Putamen (tissue), 1 donor: ENCODE data around the gene FRY.
A peak's percentile ranks its signal among the peaks of the same experiment; 100 is the strongest.

Experiments
- DNase-seq: peaks from one replicate; pipeline ENCODE4 v3.0.0-alpha.2; 2016; ENCODE audit warnings: low spot score

The FRY gene

DNA sequence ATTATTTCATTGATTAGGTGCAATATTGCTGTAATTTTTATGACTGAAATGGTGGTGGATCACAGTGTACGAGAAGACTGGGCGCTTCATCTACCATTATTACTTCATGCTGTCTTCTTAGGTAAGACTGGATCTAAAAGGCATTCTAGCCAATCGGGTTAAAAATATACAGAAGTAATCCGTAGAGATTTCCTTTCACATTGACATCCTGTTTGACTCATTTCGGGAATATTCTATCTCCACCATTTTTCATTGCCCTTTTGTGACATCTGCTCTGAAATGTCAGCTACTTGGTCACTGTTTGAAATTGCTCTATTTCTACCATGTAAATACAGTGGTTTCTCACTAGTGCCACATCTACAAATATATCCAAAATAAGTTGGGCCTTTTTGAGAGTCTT, 193.3 kb downstream of the FRY start:
- DNase-seq = no peak

GRCh38 chr13:32225481-32225931, 193.9 kb downstream of the FRY start:
- DNase-seq = no peak

DNA sequence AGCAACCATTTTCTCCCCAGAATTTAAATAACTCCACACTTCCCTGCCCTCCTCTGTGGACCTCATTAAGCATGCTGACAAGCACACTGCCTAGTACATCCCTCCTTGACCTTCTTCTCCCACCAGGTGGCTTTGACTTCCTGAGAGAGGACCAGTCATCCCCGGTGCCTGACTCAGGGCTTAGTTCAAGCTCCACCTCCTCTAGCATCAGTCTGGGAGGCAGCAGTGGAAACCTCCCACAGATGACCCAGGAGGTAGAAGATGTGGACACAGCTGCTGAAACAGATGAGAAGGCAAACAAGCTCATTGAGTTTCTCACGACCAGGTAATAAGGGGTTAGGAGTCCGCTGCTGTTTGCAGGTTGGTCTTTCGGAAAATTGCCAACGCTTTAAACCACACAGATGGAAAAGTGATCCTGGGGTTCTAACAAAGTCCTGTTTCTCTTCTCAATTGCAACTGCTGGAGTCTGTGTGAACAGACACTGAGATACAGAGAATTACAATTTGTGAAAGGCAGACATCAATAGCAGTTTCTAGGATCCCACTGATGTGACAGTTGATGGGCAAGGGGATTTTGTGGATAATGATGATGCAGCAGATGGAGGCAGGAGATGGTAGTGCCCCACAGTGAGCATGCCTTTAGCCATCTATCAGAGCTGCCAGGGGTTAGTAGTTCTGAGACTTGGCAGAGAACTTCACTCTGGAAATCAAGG, 196.9 kb downstream of the FRY start:
- no peak for DNase-seq

- DNase-seq = no peak
These were observed 197.9 kb downstream of the FRY start for GRCh38 chr13:32229443-32229842.

- DNase-seq = no peak
These were observed 200.7 kb downstream of the FRY start for GRCh38 chr13:32232263-32232662.

GRCh38 chr13:32233062-32233461, 201.5 kb downstream of the FRY start:
- DNase-seq = no peak

GRCh38 chr13:32234914-32235313, 203.3 kb downstream of the FRY start:
- no peak for DNase-seq

DNA sequence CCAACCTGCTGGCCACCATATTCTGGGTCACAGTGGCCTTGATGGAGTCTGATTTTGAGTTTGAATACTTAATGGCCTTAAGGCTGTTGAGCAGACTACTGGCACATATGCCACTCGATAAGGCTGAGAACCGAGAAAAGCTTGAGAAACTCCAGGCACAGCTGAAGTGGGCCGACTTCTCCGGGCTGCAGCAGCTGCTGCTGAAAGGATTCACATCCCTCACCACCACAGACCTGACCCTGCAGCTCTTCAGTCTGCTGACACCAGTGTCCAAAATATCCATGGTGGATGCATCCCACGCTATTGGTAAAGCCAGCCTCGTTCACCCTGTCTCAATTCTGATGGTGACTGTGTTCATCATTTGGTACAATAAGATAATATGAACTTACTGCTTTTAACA, 206.1 kb downstream of the FRY start:
- DNase-seq = no peak

- no peak for DNase-seq
These were observed 212.1 kb downstream of the FRY start for GRCh38 chr13:32243695-32244094.

- DNase-seq = no peak
These were observed 214.0 kb downstream of the FRY start for GRCh38 chr13:32245555-32245954.

DNA sequence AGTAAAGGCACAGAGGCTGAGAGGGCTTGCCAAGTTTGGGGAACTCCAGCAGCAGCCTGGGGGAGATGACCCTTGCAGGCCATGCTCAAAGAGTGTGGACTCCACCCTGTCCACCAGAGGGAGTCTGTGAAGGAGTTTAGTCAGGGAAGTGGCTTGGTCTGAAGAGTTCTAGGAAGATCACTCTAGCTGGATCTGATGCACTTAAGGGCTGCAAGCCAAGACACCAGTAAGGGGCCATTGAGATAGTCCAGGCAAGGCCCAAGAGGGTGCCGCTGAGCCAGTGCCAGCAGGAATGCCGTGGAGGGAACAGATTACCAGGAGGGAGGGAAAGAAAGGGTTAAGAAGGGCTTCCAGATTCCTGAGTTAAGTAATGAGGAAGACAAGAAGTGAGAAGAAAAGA, 214.9 kb downstream of the FRY start:
- no peak for DNase-seq

GRCh38 chr13:32247887-32248286, 216.3 kb downstream of the FRY start:
- no peak for DNase-seq

DNA sequence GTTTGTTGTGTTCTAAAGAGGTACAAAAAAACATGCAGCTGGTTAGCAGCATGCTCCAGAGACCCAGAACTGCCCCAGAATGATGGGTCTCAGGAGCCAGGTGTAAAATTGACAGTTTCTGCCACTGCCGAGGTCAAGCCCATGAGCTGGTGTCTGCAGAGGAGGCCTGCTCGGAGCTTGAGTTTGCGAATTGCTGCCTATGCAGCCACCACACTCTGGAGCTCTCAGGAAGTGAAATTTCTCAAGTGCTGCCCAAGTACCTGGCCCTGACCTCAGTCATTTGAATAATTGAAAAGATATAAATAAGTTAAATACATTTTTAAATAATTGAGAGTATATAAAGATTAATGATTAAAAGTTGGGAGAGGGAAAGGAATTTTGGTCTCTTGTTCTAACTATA, 217.2 kb downstream of the FRY start:
- no peak for DNase-seq

DNA sequence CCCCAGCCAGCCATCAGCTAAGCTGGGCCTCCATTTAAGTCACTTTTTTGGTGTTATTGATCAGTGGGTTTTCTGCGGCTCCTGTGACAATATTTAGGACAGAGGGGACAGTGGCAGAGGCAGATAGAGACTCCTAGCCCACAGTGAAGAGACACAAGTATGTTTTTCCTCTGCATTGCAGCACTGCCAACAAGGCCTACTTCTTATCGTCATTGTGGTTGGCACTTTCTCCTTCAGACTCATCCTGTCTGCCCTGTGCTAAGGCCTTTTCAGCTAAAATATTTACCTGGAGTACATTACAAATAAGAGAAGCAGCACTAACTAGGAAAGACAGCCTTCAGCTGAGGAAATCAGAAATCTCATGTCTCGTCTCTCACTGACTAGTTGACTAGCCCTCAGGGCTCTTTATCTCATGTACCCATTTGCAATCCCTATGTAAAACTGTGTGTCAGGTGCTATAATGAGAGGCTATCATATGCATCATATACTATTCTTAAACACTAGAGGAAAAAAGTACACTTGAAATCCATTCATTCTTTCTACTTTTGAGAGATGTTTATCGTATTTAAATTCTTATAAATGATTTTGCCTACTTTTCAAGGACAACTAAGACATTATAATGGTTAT, 221.4 kb downstream of the FRY start:
- DNase-seq = no peak

DNA sequence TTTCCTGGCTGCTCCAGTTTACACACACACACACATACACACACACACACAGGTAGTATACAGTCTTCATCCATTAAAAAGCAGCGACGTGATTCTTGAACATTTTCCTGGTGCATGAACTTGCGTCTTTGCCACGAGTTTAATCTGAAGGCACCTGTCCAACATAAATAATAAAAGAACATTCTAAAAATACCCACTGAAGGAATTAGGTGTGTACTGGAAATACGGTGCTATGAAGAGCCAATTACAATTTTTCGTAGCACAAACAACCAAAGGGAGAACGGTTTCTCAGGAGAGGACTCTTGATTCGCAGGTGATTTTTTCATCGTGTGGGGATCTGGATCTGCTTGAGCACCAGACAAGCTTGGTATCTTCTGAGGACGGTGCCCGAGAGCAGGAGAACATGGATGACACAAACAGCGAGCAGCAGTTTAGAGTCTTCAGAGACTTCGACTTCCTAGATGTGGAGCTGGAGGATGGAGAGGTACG, 222.4 kb downstream of the FRY start:
- DNase-seq = no peak

- DNase-seq = no peak
These were observed 222.8 kb downstream of the FRY start for GRCh38 chr13:32254416-32254815.

- no peak for DNase-seq
These were observed 223.5 kb downstream of the FRY start for GRCh38 chr13:32254916-32255723.

DNA sequence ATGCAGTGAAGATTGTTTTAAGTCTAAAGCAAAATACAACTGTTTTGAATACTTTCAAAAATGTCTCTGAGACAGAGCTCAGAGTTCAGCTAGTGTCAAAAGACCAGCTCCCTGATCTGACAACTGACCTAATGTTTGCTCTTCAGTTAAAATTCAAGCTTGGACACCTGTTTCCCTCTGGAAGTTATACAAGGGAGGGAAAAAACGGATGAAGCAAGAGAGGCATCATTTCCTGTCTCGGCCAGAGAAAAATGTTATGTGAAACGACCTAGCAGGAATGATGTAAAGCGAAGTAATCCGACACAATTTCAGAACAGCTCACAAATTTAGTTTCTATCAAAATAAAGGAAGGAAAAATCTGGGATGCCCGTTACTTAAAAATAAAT, 224.1 kb downstream of the FRY start:
- DNase-seq = no peak

DNA sequence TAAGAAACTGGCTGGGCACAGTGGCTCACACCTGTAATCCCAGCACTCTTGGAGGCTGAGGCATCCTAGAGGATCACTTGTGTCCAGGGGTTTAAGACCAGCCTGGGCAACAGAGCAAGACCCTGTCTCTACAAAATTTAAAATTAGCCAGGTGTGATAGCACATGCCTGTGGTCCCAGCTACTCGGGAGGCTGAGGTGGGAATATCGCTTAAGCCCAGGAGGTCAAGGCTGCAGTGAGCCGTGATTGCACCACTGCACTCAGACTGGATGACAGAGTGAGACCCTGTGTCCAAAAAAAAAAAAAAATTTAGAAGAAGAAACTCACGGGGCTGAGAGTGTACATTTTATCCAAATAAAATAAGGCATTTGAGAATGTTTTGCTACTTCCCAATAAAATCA, 224.7 kb downstream of the FRY start:
- no peak for DNase-seq

DNA sequence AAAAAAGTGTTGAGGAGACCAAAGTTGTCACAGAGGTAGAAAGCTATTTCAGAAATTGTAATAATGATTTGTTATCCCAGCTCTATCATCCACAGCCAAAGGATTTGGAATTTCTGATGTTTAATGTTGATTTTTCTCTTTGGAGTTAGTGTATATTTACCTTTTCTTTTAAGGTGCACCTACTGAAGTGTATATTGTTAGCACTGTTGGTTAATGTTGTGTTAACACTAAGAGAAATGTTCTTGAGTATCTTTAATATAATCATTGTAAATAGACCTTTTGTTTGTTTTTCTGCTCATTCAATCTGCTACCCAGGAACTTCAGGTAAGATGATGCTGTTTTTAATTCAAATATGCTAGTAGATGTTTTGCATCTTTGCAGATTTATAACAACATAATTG, 226.1 kb downstream of the FRY start:
- no peak for DNase-seq

GRCh38 chr13:32259116-32259515, 227.5 kb downstream of the FRY start:
- no peak for DNase-seq

DNA sequence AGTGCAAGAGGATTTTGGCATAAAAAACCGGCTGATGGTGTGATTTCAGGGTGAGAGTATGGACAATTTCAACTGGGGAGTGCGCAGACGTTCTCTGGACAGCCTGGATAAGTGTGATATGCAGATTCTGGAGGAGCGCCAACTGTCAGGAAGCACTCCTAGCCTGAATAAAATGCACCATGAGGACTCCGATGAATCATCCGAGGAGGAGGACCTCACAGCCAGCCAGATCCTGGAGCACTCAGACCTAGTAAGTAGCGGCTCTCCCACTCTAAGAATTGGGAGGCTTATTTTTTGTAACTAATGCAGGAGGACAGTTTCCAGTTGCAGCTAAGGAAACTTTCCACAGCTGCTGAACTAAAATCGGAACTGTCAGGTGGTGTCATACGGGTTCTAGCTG, 230.0 kb downstream of the FRY start:
- DNase-seq = peak; percentile 64

DNA sequence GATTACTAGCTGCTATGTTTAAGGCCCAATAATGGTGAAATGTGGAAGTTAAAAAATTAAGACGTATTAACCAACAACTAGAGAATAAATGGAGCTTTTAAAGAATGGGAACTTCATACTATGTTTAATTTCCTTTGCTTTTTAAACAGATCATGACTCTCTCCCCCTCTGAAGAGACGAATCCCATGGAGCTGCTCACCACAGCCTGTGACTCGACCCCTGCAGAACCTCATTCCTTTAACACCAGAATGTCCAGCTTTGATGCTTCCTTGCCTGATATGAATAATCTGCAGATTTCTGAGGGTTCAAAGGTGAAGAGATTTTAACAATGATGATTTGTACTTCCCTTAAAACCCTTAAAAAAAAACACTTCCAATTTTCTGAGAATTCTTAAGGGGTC, 230.6 kb downstream of the FRY start:
- DNase-seq = no peak
